Measurements from ENCODE around the gene PPP3CA. TPM values are rescaled to one million over a fixed set of nuclear protein-coding genes. Genes with fewer than 3 reads are reported as not detected.

PPP3CA gene
- total and polyA plus RNA-seq, 2 experiments from 2014 or later, result 27.0 to 45.2 TPM

GRCh38 chr4:101217353-101218031 is 129.8 kb downstream of the PPP3CA start:
- H3K36me3 Mint-ChIP-seq (ENCODE audit: low read depth), result no peaks in the 10 kb centered on the region
- no peaks in the 10 kb centered on the region for H3K27me3 ChIP-seq (ENCODE audit: insufficient read depth)
- no peaks in the 10 kb centered on the region for H4K20me1 ChIP-seq (replicated peaks; ENCODE audit: insufficient read depth)
- H3F3A ChIP-seq (replicated peaks; ENCODE audit: low read depth), result no peaks in the 10 kb centered on the region
- ATAC-seq (no peak), DNase-seq (ENCODE audit: low spot score) (no peak)
- no peak overlapping the region for H3K27ac ChIP-seq (ENCODE audit: low read depth)
- no peaks in the 10 kb centered on the region for H3K36me3 ChIP-seq (ENCODE audit: insufficient read depth)
- H3K4me1 ChIP-seq (ENCODE audit: insufficient read depth), result peaks cover 7% of the 10 kb centered on the region; the same call in 1 of the 2 replicates
- no peak overlapping the region for H3K4me2 ChIP-seq
- H3K9me3 Mint-ChIP-seq, result no peaks in the 10 kb centered on the region
- H2AFZ ChIP-seq, result no peak overlapping the region
- no peak for TF ChIP-seq REST (IDR thresholded peaks at IDR 0.05; ENCODE audit: unreplicated experiment)
- TF ChIP-seq CTCF (conservative IDR thresholded peaks at IDR 0.05; ENCODE audit: low read depth in 2 of 2), result no peak
- TF ChIP-seq EZH2 (IDR thresholded peaks at IDR 0.05; ENCODE audit: low read depth, unreplicated experiment), result no peak
- no peak for TF ChIP-seq JUNB (IDR thresholded peaks at IDR 0.05; ENCODE audit: unreplicated experiment)
- no peak for TF ChIP-seq EZH2phosphoT487 (IDR thresholded peaks at IDR 0.05; ENCODE audit: unreplicated experiment)
- no peak for TF ChIP-seq CREB1 (CRISPR knock-in tag; IDR thresholded peaks at IDR 0.05; ENCODE audit: low read depth)
- TF ChIP-seq ZNF331 (CRISPR knock-in tag; IDR thresholded peaks at IDR 0.05; ENCODE audit: low read depth), result no peak
- TF ChIP-seq ZNF462 (CRISPR knock-in tag; IDR thresholded peaks at IDR 0.05), result no peak
- TF ChIP-seq STAT1 (IDR thresholded peaks at IDR 0.05; ENCODE audit: unreplicated experiment), result no peak
- no peak for TF ChIP-seq ZNF114 (CRISPR knock-in tag; IDR thresholded peaks at IDR 0.05)
- TF ChIP-seq NANOG (IDR thresholded peaks at IDR 0.05; ENCODE audit: borderline replicate concordance), result no peak
- TF ChIP-seq POLR2AphosphoS5 (IDR thresholded peaks at IDR 0.05; ENCODE audit: low read depth), result no peak
- no peak overlapping the region for H3K4me3 Mint-ChIP-seq
- H3K4me1 Mint-ChIP-seq, result peaks cover 31% of the 10 kb centered on the region
- H3K79me2 ChIP-seq (replicated peaks; ENCODE audit: insufficient read depth), result peaks cover 32% of the 10 kb centered on the region
- H3K4me3 ChIP-seq, result no peak overlapping the region
- no peak overlapping the region; the same call in 1 of the 2 replicates for H3K27ac Mint-ChIP-seq
- peaks cover 1% of the 10 kb centered on the region for H3K27me3 Mint-ChIP-seq (ENCODE audit: insufficient read depth, low read depth, poor library complexity)
- no peaks in the 10 kb centered on the region for H3K9me2 ChIP-seq (ENCODE audit: insufficient read depth)
